HG02610 (cell line): ENCODE results near the gene TRAF1.

Experiments
- ATAC-seq: cut with Tn5 transposase; IDR thresholded peaks from one replicate; pipeline ENCODE4 v1.9.1; 2021; ENCODE audit warnings: mild to moderate bottlenecking, moderate library complexity; ENCODE audit not compliant: unreplicated experiment

TRAF1 gene

DNA sequence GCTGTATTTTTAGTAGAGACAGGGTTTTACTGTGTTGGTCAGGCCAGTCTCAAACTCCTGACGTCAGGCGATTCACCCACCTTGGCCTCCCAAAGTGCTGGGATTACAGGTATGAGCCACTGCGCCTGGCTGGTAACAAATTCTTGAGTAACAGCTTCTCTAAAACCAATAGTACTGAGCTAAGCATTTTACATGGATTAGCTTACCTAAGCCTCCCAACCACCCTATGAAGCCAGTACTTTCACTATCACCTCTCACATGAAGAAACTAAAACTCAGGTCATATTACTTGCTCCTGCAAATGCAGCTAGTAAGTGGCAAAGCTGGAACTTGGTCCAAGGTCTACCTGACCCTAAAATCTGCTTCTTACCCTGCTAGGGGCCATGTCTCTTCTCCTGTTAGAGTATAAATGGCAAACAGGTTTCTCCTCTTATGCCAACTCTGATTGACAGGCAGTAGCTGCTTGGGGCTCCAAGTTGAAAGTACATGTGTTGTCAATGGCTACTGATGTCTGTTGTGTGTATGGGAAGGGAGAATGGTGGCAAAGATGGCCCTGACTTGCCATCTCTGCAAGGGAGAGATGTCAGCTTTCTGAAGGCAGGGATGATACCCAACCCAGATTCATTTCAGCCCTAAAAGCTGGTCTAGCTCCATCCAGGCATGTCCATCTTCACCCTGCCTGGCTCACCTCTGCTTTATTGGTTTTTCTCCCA lies 53.6 kb downstream of the TRAF1 start:
- no peak for ATAC-seq

DNA sequence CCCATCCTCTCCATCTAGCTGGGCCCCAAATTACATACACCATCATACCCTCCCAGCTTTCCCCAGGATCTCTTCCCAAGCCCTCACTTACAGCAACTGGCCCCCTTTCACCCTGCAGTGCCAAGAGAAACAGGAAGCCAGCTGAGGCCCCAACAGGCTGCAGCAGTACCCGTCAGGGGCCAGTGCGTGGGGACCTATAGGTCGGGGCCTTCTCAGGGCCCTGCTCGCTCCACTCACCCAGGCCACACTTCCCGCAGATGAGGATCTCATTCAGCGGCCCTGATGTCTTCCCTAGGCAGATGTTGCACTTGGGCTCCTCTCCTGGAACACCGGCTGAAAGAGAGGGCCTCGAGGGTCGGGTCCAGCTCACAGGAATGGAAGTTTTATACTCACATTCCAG lies 56.4 kb downstream of the TRAF1 start:
- ATAC-seq: no peak

DNA sequence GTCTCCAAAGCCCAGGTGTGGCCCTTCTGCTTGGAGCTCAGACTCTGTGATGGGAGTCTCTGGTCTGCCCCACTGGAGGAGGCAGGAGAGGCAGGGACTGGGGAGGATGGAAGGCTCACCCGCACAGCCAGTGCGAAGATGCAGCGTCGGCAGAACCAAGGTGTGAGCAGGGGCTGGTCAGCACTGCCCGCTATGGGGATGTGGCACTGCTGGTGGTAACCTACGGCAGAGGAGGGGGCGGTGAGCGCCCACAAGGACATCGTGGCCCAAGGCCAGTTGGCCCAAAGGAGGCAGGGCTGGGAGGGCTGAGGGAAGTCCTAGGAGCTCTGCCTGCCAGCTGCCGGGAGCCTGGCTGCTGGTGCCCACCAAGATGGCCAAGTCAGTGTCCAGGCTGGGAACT lies 56.9 kb downstream of the TRAF1 start:
- no peak for ATAC-seq

DNA sequence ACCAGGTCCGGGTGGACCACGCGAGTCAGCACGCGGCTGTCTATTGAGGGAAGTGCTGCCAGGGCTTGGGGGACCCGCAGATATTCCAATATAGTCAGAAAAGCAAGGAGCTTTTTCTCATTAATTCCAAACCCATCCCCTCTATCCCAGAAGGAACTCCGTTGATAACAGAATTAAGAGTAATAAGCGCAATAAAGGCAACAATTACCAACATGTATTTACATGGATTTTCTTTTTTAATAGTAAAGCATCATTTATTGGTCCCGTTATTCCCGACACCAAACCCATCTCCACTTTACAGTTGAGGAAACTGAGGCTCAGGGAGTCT lies 57.3 kb downstream of the TRAF1 start:
- no peak for ATAC-seq

DNA sequence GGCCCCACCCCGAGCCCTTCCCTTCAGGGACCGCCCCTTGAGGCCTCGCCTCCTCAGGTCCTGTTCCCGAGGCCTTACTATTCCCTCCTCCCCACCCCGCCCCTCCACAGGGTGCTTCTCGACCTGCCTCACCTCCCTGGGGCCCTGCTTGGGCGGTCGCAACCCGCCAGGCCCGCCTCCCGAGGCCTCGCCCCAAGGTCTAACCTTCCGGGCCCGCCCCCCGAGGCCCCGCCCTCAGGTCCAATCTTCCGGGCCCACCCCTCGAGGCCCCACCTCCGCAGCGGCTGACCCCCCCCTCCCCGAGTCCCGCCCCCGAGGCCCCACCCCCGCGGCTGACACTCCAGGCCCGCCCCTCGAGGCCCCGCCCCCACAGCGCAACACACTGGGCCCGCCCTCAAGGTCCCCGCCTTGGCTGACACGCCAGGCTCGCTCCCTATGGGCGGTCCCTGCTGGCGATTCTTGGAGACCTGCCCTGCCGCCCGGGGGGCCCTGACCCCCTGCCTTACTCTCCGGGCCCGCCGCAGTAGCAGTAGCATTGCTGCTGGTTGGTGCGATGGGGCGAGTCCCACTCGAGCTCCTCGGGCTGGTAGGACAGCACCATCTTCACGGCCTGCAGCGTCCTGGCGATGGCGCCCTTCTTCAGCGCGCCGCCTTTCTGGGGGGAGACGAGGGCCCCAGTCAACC lies 57.8 kb downstream of the TRAF1 start:
- peak; percentile 96 for ATAC-seq

DNA sequence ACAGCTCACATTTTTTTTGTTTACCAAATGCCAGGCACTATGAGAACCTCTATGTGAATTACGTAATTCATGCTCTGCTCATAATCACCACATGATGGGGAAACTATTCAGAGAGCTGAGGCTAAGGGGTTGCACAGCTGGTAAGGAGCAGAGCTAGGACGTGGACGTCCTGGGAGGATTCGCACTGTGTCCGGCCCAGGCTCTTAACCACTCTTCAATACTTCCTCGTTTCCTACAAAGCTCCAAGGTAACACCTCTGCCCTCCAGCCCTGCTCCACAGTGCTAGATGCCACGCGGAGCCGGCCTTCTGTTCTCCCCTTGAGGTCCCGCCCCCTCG lies 58.3 kb downstream of the TRAF1 start:
- ATAC-seq: no peak

DNA sequence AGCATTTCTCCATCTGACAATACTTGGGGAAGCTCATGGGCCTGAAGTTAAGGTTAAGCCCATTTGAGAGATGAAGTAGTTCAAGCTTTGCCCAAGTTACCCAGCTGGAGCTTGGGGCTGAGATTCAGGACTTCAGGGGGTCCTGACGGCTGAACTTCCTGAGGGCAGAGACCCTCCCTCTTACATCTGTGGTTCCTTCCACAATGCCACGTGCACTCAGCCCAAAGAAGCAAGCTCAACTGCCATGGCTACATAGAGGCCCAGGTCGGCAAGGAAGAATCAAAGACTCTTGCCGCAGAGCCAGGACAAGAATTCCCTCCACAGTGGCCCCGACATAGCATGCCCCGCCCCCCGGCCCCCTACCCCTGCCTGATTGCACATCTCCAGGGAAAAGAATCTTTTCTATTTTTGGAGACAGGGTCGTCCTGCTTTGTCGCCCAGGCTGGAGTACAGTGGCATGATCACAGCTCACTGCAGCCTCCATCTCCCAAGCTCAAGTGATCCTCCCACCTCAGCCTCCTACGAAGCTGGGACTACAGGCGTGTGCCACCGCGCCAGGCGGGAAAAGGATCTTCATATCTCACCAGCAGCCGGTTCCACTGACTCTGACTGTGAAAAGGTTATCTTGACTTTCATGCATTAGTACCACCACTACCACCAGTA lies 58.8 kb downstream of the TRAF1 start:
- no peak for ATAC-seq

DNA sequence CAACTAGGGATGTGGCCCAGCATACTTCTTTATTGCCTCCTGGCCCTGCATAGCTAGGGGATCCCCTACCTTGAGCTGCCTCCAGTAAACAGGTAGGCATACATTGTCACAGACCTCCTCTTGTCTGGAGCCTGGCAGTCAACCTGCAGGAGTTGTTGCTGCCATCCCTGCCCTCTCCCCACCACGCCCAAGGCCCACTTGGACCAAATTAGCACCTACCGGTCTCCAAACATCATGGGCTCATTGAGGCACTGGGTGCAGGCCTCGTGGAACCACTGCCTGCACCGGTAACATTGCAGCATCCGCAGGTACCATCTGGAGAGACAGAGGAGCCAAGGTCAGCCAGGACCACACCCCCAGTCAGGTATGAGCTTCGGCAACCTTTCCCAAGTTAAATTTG lies 59.9 kb downstream of the TRAF1 start:
- ATAC-seq: no peak

DNA sequence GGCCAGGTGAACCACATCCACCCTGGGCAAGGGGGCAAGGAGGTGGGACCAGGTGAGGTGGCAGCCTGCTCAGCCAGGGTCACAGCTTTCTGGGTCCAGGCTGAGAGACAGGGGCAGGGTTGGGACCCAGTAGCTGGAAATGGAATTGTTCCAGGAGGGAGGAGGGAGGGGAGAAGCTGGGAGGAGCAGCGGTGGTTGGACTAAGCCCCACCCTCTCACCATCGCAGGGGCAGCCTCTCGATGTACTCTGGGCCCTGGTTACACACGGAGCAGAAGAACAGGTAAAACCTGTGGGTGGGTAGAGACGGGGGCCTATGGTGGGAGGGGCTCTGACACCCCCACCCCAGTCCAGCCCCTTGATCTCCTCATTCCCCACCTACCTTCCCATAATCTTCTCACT lies 60.8 kb downstream of the TRAF1 start:
- no peak for ATAC-seq

DNA sequence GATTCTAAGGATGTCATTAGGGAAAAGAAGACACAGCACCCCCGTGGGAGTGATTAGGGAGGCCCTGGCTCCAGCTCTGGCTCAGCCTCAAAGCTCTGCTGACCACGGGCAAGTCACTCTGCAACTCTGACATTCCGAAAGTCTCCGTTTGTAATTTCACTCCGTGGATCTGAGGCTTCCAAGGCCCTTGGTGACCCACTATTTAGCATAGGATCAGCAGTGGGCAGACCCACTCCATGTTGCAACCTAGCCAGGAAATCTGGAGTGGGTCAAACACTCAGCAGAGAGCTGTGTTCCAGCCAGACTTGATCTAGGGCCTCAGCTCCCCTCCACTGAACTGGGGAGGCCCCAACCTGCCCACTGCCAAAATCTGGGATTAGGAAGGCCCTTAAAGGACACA lies 61.4 kb downstream of the TRAF1 start:
- no peak for ATAC-seq

DNA sequence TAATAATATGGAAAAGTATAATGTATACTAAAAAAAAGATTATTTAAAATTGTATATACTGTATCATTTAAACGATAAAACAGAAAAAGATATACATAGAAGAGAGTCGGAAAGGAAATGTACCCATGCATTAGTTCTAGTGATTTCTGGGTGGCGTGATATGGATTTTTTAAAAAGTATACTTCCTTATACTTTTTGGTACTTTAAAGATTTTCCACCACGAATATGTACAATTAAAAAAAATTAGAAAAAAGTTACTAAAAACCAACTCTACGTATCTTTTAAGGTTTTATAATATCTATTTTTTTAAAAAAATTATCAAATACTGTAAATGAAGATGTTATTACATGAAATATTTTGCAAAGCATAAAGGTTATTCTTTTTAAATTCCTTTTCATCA lies 61.9 kb downstream of the TRAF1 start:
- ATAC-seq: no peak

DNA sequence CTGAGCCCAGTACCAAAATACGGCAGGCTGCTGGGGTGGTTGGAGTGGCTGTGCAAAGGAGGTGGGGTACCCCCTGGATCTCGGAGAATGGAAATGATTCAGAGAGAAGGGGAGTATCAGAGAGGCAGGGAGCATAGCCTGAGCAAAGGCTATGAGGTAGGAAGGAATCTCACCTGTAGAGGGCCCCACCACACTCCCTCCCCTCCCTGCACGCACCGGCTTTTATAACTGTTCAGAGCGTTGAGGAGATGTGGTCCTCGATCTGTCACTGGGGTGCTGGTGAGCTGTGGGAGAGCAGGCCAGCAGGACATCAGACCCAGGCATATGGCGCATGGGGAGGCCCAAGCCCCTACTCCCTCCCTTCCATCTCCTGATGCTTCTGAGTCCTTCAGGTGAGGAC lies 62.8 kb downstream of the TRAF1 start:
- ATAC-seq: no peak

DNA sequence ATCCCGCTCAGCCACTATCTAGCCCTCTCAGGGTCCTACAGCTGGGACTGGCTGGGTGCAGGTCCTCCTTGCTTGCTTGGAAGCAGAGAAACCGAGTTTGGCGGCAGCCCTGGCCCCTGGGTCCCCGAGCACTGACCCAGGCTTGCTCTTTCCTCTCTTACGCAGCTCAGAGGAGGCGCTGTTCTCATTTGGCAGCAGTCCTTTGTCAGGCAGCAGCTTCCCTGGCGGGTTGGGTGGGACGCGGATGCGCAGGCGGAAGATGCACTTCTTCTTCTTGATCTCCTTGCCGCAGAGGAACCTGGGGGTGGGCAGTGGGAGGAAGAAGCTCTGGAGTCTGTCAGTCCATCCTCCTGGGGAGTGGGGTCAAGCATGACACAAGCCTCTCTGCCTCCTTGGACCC lies 64.1 kb downstream of the TRAF1 start:
- ATAC-seq: no peak

DNA sequence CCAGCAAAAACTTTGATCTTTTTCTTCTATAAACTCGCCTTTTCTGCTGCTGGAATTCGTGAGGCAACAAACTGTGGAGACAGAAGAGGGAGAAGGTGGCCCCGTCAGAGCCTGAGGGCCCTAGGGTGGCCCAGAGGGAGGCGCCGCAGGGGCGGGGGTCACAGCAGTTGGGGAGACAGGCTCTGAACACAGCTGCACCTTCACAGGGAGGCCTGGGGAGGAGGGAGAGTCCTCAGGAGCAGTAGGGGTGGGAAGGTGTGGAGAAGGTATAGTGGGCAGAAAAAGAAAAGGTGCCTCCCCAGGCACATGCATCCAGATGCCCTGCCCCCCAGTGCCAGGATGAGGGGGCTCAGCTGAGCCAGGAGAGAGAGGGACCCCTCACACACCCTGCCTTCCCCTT lies 64.7 kb downstream of the TRAF1 start:
- no peak for ATAC-seq

DNA sequence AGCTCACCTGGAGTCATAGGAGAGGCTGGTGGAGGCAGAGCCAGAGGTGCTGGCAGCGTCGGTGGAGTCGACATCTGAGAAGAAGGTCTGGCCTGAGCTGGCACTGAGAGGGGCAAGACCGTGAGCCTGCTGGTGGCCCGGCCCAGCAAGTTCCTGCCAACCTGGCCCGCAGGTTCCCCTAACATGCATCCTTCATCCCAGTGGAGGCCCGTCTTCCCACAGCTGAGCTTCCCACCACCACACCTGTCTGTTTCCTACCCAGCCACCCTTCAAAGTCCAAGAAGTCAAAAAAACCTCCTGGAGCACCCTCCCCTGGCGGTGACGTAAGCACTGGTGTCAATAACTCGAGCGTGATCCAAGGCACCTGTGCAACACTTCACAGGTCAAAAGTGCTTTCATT lies 66.5 kb downstream of the TRAF1 start:
- ATAC-seq: no peak

DNA sequence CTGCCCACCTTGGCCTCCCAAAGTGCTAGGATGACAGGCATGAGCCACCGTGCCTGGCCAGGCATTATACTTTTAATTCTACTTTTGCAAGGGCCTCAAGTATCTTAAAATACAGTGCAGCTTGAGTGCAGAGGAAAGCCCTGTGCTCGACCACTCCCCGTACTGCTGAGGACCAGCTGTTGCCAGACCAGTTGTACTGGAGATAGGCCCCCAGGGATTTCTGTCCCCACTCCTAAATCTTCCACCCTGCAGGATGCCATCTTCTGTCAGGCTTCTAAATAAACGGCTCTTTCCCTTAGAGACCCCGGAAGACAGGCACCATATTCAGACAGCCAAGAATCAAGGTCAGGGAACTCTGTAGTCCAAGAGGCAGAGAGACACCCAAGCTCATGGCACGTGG lies 67.2 kb downstream of the TRAF1 start:
- no peak for ATAC-seq

DNA sequence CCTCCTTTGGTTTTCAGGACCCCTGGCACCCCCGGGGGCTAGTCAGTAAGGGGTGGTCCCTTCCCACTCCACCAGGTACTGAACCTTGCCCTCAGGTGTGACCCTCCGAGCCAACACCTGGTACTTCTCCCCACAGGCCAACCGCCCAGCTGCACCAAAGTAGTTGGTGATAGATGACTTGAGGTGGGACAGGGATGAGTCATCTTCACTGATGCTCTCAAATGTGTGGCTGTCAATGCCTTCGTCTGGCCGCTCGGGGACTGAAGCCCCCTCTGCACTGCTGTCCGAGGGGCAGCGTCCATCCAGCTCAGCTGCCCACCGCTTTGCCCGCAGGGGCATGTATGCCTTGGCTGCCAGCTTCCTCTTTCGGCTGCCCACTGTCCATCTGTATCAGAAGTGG lies 68.7 kb downstream of the TRAF1 start:
- ATAC-seq: no peak

DNA sequence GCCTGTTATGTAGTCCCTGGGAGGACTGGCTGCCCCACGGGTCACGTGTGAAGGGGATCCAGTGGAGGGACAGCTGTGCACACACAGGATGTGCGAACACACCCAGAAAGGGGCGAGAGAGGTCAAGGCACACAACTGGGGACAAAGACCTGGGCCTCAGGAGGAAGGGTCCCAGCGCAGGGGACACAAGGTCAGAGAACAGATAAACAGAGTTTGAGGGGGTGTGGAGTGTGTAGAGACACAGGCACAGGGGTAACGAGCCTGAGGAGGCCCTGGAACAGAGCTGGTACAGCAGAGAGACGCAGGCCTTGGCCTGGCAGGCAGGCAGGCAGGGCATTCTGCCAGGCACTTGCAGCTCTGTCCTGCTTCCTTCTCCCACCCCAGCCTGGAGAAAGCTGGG lies 69.1 kb downstream of the TRAF1 start:
- no peak for ATAC-seq

DNA sequence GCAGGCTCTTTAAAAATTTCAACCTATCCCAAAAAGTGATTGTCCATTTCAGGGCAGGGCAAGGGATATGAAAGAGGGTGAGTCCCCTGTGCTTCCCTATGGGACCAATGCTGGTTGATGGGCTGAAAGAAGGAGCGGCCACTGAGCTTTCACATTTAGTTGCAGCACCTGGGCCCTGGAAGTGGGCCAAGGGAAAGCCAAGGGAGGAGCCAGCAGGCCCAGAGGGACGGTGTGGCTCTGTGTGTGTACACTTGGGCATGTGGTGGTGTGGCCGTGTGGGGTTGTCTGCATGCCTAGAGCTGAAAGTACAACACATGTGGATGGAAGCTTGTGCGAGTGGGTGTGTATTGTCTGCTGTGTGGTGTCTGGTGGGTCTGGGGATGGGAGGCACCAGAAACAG lies 69.9 kb downstream of the TRAF1 start:
- no peak for ATAC-seq

DNA sequence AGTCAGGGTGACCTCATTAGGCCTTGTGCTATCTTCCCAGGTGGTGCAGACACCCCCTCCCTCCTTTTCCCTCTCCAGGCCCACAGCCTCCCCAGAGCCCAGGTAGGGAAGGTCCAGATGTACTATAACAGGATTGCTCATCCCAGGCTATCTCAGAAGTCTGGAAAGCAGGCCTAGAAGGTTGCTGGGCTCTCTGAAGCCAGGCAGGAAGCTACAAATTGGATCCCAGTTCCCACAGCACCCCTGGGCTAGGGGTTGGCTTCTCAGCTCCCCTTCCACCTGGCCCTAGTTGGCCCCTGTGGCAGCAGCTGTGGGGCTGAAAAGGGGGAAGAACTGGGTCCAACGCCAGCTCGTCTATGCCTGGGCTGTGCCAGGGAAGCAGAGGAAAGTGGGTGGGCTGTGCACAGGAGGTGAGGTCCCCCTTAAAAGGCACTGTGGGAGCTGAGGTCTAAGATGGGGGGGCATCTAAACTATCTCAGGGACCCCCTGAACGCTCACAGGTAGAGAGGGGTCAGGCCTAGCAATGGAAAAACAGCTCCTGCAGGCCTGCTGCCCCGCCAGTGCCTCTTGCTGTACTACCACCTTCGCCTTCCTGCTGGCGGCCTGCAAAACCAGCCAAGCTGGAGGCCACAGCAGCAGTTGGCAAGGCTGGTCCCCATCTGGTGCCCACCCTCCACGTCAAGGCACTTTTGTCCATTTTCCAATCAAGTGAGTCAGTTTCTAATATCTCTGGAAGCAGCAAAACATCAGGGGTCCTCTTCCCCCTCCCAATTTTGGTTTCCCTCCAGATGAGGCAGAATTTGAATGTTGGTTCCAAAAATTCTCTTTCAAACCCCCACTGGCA lies 70.5 kb downstream of the TRAF1 start:
- no peak for ATAC-seq

DNA sequence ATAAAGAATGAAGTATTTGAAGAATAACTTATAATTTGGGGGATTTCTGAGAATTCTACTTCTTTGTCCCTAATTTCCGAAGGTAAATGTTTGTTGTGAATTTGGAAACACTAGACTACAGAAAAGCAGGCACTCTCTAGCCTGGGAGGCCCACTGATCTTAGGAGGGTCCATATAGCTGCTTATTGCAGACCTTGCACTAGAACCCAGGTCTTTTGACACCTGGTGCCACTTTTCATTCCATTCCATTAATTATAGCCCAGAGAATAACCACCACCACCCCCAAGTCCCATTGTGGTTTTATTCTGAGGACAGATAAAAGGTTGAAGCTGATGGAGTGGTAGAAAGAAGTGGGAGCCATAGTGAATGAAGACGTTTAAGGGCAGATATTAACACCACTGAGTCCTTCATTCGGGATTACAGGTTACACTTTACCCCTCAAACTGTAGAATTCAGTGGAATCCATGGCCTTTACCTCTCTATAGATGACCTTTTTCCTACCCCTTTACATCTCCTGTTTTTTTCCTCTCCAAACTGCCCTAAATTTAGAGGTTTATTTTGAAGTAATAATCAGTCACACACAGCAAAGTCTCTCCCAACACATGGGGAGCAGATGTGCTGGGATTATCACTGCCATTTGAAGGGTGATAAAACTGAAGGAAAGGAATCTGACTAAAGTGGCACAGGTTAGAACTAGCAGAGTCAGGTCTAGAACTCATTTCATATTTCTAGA lies 71.8 kb downstream of the TRAF1 start:
- no peak for ATAC-seq
